DND-41 (cell line): ENCODE data around the gene AADACL3.
"Not testable (repeated sequence)": the region's sequence is repeated elsewhere in the genome, so short reads cannot be mapped to it uniquely, and the experiment has no call there.

Experiments used
- ATAC-seq: fragments of 200-7000 bp; cut with Tn5 transposase; 3 replicates; pipeline ENCODE4 v1.9.1; 2021; ENCODE audit warnings: low read depth; ENCODE audit not compliant: insufficient read depth
- DNase-seq: peaks from one replicate; pipeline ENCODE4 v3.0.0-alpha.2; 2020
- H2AFZ ChIP-seq: 2 replicates; pipeline ENCODE4 v1.6.0; 2012; ENCODE audit warnings: low read depth, low read length
- H3K27ac ChIP-seq: 2 replicates; pipeline ENCODE4 v1.5.1; 2012; ENCODE audit warnings: low read length, inconsistent platforms
- H3K27me3 ChIP-seq: fragments of 200-600 bp; sonication (generic); 2 replicates; pipeline ENCODE4 v1.6.0; 2012; ENCODE audit warnings: low read length, mild to moderate bottlenecking, inconsistent platforms; ENCODE audit not compliant: insufficient read depth, poor library complexity
- H3K36me3 ChIP-seq: 2 replicates; pipeline ENCODE4 v1.5.1; 2012; ENCODE audit warnings: low read length, inconsistent platforms; ENCODE audit not compliant: insufficient read depth
- H3K4me1 ChIP-seq: 2 replicates; pipeline ENCODE4 v1.5.1; 2012; ENCODE audit warnings: mild to moderate bottlenecking, low read length; ENCODE audit not compliant: insufficient read depth
- H3K4me2 ChIP-seq: 2 replicates; pipeline ENCODE4 v1.6.0; 2012; ENCODE audit warnings: mild to moderate bottlenecking, moderate library complexity, low read length, inconsistent platforms; ENCODE audit not compliant: insufficient read depth
- H3K4me3 ChIP-seq, 2 experiments: fragments of 200-600 bp in 1 of 2; shearing (Covaris generic) in 1 of 2; 2 replicates each; pipeline ENCODE4 v1.5.1; 2012 to 2016; ENCODE audit warnings: inconsistent platforms in 2 of 2, low read length in 2 of 2, mild to moderate bottlenecking in 2 of 2, low read depth in 1 of 2, moderate library complexity in 1 of 2
- H3K79me2 ChIP-seq: 2 replicates; pipeline ENCODE4 v1.6.0; 2012; ENCODE audit warnings: low read length, inconsistent platforms; ENCODE audit not compliant: insufficient read depth
- H3K9ac ChIP-seq: 2 replicates; pipeline ENCODE4 v1.6.0; 2012; ENCODE audit warnings: low read depth, mild to moderate bottlenecking, inconsistent platforms, low read length, moderate library complexity
- H3K9me3 ChIP-seq: 2 replicates; pipeline ENCODE4 v1.5.1; 2012; ENCODE audit warnings: low read length, moderate library complexity, mild to moderate bottlenecking, inconsistent platforms; ENCODE audit not compliant: insufficient read depth, severe bottlenecking
- H4K20me1 ChIP-seq: 2 replicates; pipeline ENCODE4 v1.6.0; 2012; ENCODE audit warnings: low read length; ENCODE audit not compliant: insufficient read depth
- CTCF ChIP-seq: IDR thresholded peaks from 2 replicates; pipeline ENCODE4 v1.5.1; 2012; ENCODE audit warnings: borderline replicate concordance, low read length, moderate library complexity, mild to moderate bottlenecking; ENCODE audit not compliant: poor library complexity, severe bottlenecking; ENCODE audit errors: extremely low read depth
- EZH2 ChIP-seq: IDR thresholded peaks from 3 replicates; pipeline ENCODE4 v1.6.1; 2012; ENCODE audit warnings: borderline replicate concordance, low read depth, mild to moderate bottlenecking, moderate library complexity, low read length, inconsistent platforms; ENCODE audit not compliant: severe bottlenecking

AADACL3 gene

GRCh38 chr1:12674358-12674757, 41.6 kb upstream of the AADACL3 start:
- Histone ChIP-seq H3K36me3 (no peaks in the 10 kb centered on the region), H3K27me3 (peaks cover 6% of the 10 kb centered on the region), H3K79me2 (no peaks in the 10 kb centered on the region), H3K27ac (no peak overlapping the region), H3K9me3 (no peaks in the 10 kb centered on the region), H3K4me2 (no peak overlapping the region), H4K20me1 (no peaks in the 10 kb centered on the region), H2AFZ (no peak overlapping the region), H3K4me1 (no peaks in the 10 kb centered on the region), H3K9ac (no peak overlapping the region), H3K4me3 (no peak overlapping the region)
- no peak for TF ChIP-seq EZH2
- ATAC-seq (no peak), DNase-seq (no peak)

GRCh38 chr1:12676122-12676521, 39.8 kb upstream of the AADACL3 start:
- H3K4me2 ChIP-seq: not testable (repeated sequence)

GRCh38 chr1:12677565-12677964, 38.3 kb upstream of the AADACL3 start:
- Histone ChIP-seq H3K79me2 (no peaks in the 10 kb centered on the region), H3K4me1 (no peaks in the 10 kb centered on the region), H3K27ac (no peak overlapping the region), H3K27me3 (peaks cover 6% of the 10 kb centered on the region), H2AFZ (no peak overlapping the region), H3K36me3 (no peaks in the 10 kb centered on the region), H3K9ac (no peak overlapping the region), H3K4me3 (no peak overlapping the region), H4K20me1 (no peaks in the 10 kb centered on the region), H3K4me2 (no peak overlapping the region), H3K9me3 (no peaks in the 10 kb centered on the region)
- TF ChIP-seq EZH2: no peak
- no peak for TF ChIP-seq CTCF
- ATAC-seq: no peak
- DNase-seq: no peak

More at GRCh38 chr1:12676122-12676521, 39.8 kb upstream of the AADACL3 start:
- H4K20me1 ChIP-seq, H3K4me1 ChIP-seq, H3K27ac ChIP-seq, ATAC-seq, DNase-seq, H3K36me3 ChIP-seq, H2AFZ ChIP-seq, H3K9ac ChIP-seq, H3K27me3 ChIP-seq, H3K9me3 ChIP-seq, H3K4me3 ChIP-seq, H3K79me2 ChIP-seq: not testable (repeated sequence)

GRCh38 chr1:12678350-12678749, 37.6 kb upstream of the AADACL3 start:
- Histone ChIP-seq H3K36me3 (no peaks in the 10 kb centered on the region), H3K4me1 (no peaks in the 10 kb centered on the region), H3K9ac (no peak overlapping the region), H3K79me2 (no peaks in the 10 kb centered on the region), H3K9me3 (no peaks in the 10 kb centered on the region), H3K4me3 (no peak overlapping the region), H2AFZ (no peak overlapping the region), H3K4me2 (no peak overlapping the region), H3K27ac (no peak overlapping the region), H4K20me1 (no peaks in the 10 kb centered on the region), H3K27me3 (peaks cover 6% of the 10 kb centered on the region)
- DNase-seq: no peak
- no peak for TF ChIP-seq EZH2
- no peak for TF ChIP-seq CTCF
- no peak for ATAC-seq
